ENCODE measurements around the gene C17orf78.

- TF ChIP-seq YY1 (tag by site-specific recombination; IDR thresholded peaks at IDR 0.05) (no peak), ZNF26 (tag by site-specific recombination; IDR thresholded peaks at IDR 0.05) (no peak), CTCF (tag by site-specific recombination; IDR thresholded peaks at IDR 0.05) (no peak), ZNF16 (tag by site-specific recombination; IDR thresholded peaks at IDR 0.05; ENCODE audit: low read depth) (no peak)
- TF ChIP-seq, protein P1, sequence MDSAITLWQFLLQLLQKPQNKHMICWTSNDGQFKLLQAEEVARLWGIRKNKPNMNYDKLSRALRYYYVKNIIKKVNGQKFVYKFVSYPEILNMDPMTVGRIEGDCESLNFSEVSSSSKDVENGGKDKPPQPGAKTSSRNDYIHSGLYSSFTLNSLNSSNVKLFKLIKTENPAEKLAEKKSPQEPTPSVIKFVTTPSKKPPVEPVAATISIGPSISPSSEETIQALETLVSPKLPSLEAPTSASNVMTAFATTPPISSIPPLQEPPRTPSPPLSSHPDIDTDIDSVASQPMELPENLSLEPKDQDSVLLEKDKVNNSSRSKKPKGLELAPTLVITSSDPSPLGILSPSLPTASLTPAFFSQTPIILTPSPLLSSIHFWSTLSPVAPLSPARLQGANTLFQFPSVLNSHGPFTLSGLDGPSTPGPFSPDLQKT (IDR thresholded peaks at IDR 0.05; ENCODE audit: borderline replicate concordance, low read depth, low read length), result no peak
Observed at GRCh38 chr17:37365589-37365988, 10.2 kb upstream of the C17orf78 start.
